Psoas muscle (tissue), 8 donors: Measurements from ENCODE around the gene ZNF292. TPM values are rescaled to one million over a fixed set of nuclear protein-coding genes. Genes with fewer than 3 reads are reported as not detected.
A peak's percentile ranks its signal among the peaks of the same experiment; 100 is the strongest.

Source experiments
- ATAC-seq, 4 donors: fragments of 200-7000 bp; cut with Tn5 transposase; one replicate each; pipeline ENCODE4 v1.9.1; 2020; ENCODE audit warnings: moderate library complexity in 3 of 4, mild to moderate bottlenecking in 2 of 4
- DNase-seq, 2 donors: peaks; one replicate each; pipeline ENCODE4 v3.0.0-alpha.2; 2020
- H3K27ac ChIP-seq: fragments of 200-600 bp; one replicate; pipeline ENCODE4 v1.8.0; 2022
- H3K27me3 ChIP-seq, 3 donors: fragments of 200-600 bp in 1 of 3; one replicate each; pipeline versions ENCODE4 v1.6.1 to v1.8.0; 2013 to 2022; ENCODE audit warnings: low read length in 2 of 3, mild to moderate bottlenecking in 2 of 3, moderate library complexity in 1 of 3; ENCODE audit not compliant: insufficient read depth in 3 of 3
- H3K36me3 ChIP-seq, 2 donors: fragments of 200-600 bp in 1 of 2; one replicate each; pipeline versions ENCODE4 v1.6.1 to v1.8.0; 2013 to 2022; ENCODE audit warnings: low read depth in 1 of 2, mild to moderate bottlenecking in 1 of 2, moderate library complexity in 1 of 2; ENCODE audit not compliant: insufficient read depth in 1 of 2
- H3K4me1 ChIP-seq: fragments of 200-600 bp; one replicate; pipeline ENCODE4 v1.8.0; 2022
- H3K4me3 ChIP-seq: fragments of 200-600 bp; one replicate; pipeline ENCODE4 v1.8.0; 2022; ENCODE audit warnings: mild to moderate bottlenecking
- H3K9me3 ChIP-seq: fragments of 200-600 bp; one replicate; pipeline ENCODE4 v1.8.0; 2022
- CTCF ChIP-seq: fragments of 200-600 bp; IDR thresholded peaks from one replicate; pipeline ENCODE4 v1.8.0; 2022; ENCODE audit warnings: antibody characterized with exemption
- WGBS, 3 donors: extraction: QIAGEN DNeasy Blood & Tissue Kit; methylation state at CpG; one replicate each; pipeline versions ENCODE4 v1.1.6 to v1.1.7; 2013; 5-methylcytosine and 5-hydroxymethylcytosine counted together
- intact Hi-C, 2 donors: fragments of 100-400 bp; cut with DNase I; formaldehyde crosslinking; loops; one replicate each; pipeline versions ENCODE4 v1.11.0 to v1.14.2; 2022
- long read RNA-seq, 2 donors: library from polyadenylated mRNA; unstranded; transcript quantifications; one replicate each; pipeline ENCODE4 v2.0.0, GENCODE V29; 2021
- polyA plus RNA-seq, 3 donors: library from polyadenylated mRNA; stranded (reverse); fragments of 200-250 nt; gene quantifications; one replicate each; pipeline ENCODE4 v1.2.3, GENCODE V29; 2013
- total RNA-seq, 4 donors: library from RNA; stranded (reverse); fragmentation: NEBNext Ultra II Directional in 2 of 4; extraction: Animal tissue kit (Norgen Biotek cat#: 25700) in 2 of 4; gene quantifications; one replicate each; pipeline versions ENCODE4 v1.2.1 to v1.2.4, GENCODE V29; 2021 to 2023
- donor health status: healthy with polysubstance abuse.
- donor health status: DM: no; HTN: no; CAD: no; lungs with moderate emphysema.
- donor health status: Bipolar disorder and iron deficiency.
- donor health status: healthy.
- donor health status: DM: yes; HTN: yes; CAD: no.
- donor health status: DM: no; HTN: no; CAD: no.
- donor health status: DM: no; HTN: no; CAD: no.
- donor health status: DM: yes; HTN: yes; CAD: no.

ZNF292 gene
- total RNA-seq = 10 to 100 TPM; 16.7 to 21.3 (median 17.1) TPM
- polyA plus RNA-seq = 1 to 10 TPM; 1.9 to 6.8 (median 2.1) TPM
- long read RNA-seq, donor 1, full-length matches to known transcripts = 3 of 4 reads
- long read RNA-seq, donor 1, partial matches to known transcripts = 1 of 4 reads
- long read RNA-seq, donor 1, other reads (novel, unspliced or antisense) = 0 of 4 reads
- long read RNA-seq, donor 2, full-length matches to known transcripts = 4 of 8 reads
- long read RNA-seq, donor 2, partial matches to known transcripts = 1 of 8 reads
- long read RNA-seq, donor 2, other reads (novel, unspliced or antisense) = 3 of 8 reads

GRCh38 chr6:87154993-87155841 lies at the start of gene ZNF292:
ZNF292 (plus strand) TSS chr6:87155565; CDS start chr6:87155592, 27 bp downstream.
- WGBS, 3 donors = 0% methylated on average over 68 to 75 of the region's 75 CpGs
- intact Hi-C loops = loop anchor here (5.0 kb wide), 4 partner anchors 37 to 87 kb away; no protein-coding TSS in a partner anchor
- Histone ChIP-seq H3K27ac (peak within 1 kb of the TSS; percentile 97), H3K4me3 (peak within 1 kb of the TSS; percentile 99), H3K36me3 (no peaks in the 10 kb centered on the region), H3K4me1 (peaks cover 40% of the 10 kb centered on the region), H3K27me3 (no peaks in the 10 kb centered on the region), H3K9me3 (no peaks in the 10 kb centered on the region)
- no peak for TF ChIP-seq CTCF
- ATAC-seq (peak; percentile 89 to 92 (median 89)), DNase-seq (peak; percentile 96 to 98)

- no peak overlapping the region for H3K4me3 ChIP-seq
- no peaks in the 10 kb centered on the region for H3K9me3 ChIP-seq
- no peak overlapping the region for H3K27ac ChIP-seq
- DNase-seq (no peak), ATAC-seq (no peak)
- no peaks in the 10 kb centered on the region for H3K36me3 ChIP-seq
- no peak for TF ChIP-seq CTCF
- intact Hi-C loops = no loop called here
- H3K27me3 ChIP-seq = no peaks in the 10 kb centered on the region
- H3K4me1 ChIP-seq = no peaks in the 10 kb centered on the region
Measured at GRCh38 chr6:87105823-87106222, 49.5 kb upstream of the ZNF292 start.

GRCh38 chr6:87110636-87111035 lies 44.7 kb upstream of the ZNF292 start:
- intact Hi-C loops = no loop called here
- 93 to 100% (median 98%) methylated on average over 1 of the region's 1 CpG for WGBS, 3 donors

GRCh38 chr6:87115402-87116135 lies 39.8 kb upstream of the ZNF292 start:
- no peaks in the 10 kb centered on the region for H3K27me3 ChIP-seq
- no peak overlapping the region for H3K27ac ChIP-seq
- no peaks in the 10 kb centered on the region for H3K36me3 ChIP-seq
- 58 to 65% (median 63%) methylated on average over 2 of the region's 2 CpGs for WGBS, 3 donors
- H3K4me1 ChIP-seq = no peaks in the 10 kb centered on the region
- H3K9me3 ChIP-seq = no peaks in the 10 kb centered on the region
- intact Hi-C loops = no loop called here
- DNase-seq = no peak
- no peak overlapping the region for H3K4me3 ChIP-seq
- TF ChIP-seq CTCF = no peak
- no peak for ATAC-seq

More at GRCh38 chr6:87110636-87111035, 44.7 kb upstream of the ZNF292 start:
- DNase-seq (no peak), ATAC-seq (no peak)
- Histone ChIP-seq H3K27me3 (no peaks in the 10 kb centered on the region), H3K36me3 (no peaks in the 10 kb centered on the region), H3K4me1 (no peaks in the 10 kb centered on the region), H3K9me3 (no peaks in the 10 kb centered on the region), H3K4me3 (no peak overlapping the region), H3K27ac (no peak overlapping the region)
- TF ChIP-seq CTCF = no peak
